Stimulated activated naive CD4-positive, alpha-beta T cell (primary cell): ENCODE data around the gene HM13.
A peak's percentile ranks its signal among the peaks of the same experiment; 100 is the strongest.
"Not testable (repeated sequence)": the region's sequence is repeated elsewhere in the genome, so short reads cannot be mapped to it uniquely, and the experiment has no call there.

ENCODE experiments used
- DNase-seq, 6 experiments: peaks; one replicate each; lab custom pipeline; 2025; lab: John Stamatoyannopoulos, UW

Gene HM13

GRCh38 chr20:31514154-31515071 lies at the start of gene HM13:
HM13 (plus strand) TSS chr20:31514442; CDS start chr20:31514552, 110 bp downstream.
- peak; percentile 75 to 92 (median 86) for DNase-seq

GRCh38 chr20:31470946-31471345 lies 43.3 kb upstream of the HM13 start:
- not testable (repeated sequence) for DNase-seq

- no peak for DNase-seq
These were observed 41.6 kb upstream of the HM13 start for GRCh38 chr20:31472395-31473330.

- no peak for DNase-seq
These were observed 40.7 kb upstream of the HM13 start for GRCh38 chr20:31473331-31474096.

GRCh38 chr20:31474097-31474436 lies 40.2 kb upstream of the HM13 start:
- DNase-seq, result no peak

- no peak for DNase-seq
These were observed 39.3 kb upstream of the HM13 start, which contains the start of the genes DEFB124 and REM1 for GRCh38 chr20:31474758-31475427. DEFB124 (minus strand) TSS chr20:31475127; CDS start chr20:31473013, 2,114 bp downstream. REM1 (plus strand) TSS chr20:31475288; CDS start chr20:31476446, 1,158 bp downstream.

GRCh38 chr20:31475472-31476293 lies 38.6 kb upstream of the HM13 start:
- no peak for DNase-seq

- no peak for DNase-seq
These were observed 38.0 kb upstream of the HM13 start for GRCh38 chr20:31476294-31476585.

- no peak for DNase-seq
These were observed 37.5 kb upstream of the HM13 start for GRCh38 chr20:31476643-31477215.

- DNase-seq, result peak in 1 of 6 experiments; percentile 1
These were observed 30.2 kb upstream of the HM13 start for GRCh38 chr20:31484001-31484400.

GRCh38 chr20:31485450-31486339 lies 28.5 kb upstream of the HM13 start:
- no peak for DNase-seq

- DNase-seq, result no peak
These were observed 26.1 kb upstream of the HM13 start for GRCh38 chr20:31488115-31488514.

- no peak for DNase-seq
These were observed 25.1 kb upstream of the HM13 start for GRCh38 chr20:31489152-31489551.

GRCh38 chr20:31490752-31491151 lies 23.5 kb upstream of the HM13 start:
- DNase-seq, result no peak

GRCh38 chr20:31494131-31494530 lies 20.1 kb upstream of the HM13 start:
- DNase-seq, result no peak

- DNase-seq, result no peak
These were observed 17.4 kb upstream of the HM13 start for GRCh38 chr20:31496761-31497295.

- no peak for DNase-seq
These were observed 16.3 kb upstream of the HM13 start for GRCh38 chr20:31497838-31498540.

- DNase-seq, result no peak
These were observed 13.7 kb upstream of the HM13 start for GRCh38 chr20:31500527-31500926.
